Adrenal gland (tissue), 12 donors: ENCODE measurements around the gene SLC14A1. TPM values are rescaled to one million over a fixed set of nuclear protein-coding genes. Genes with fewer than 3 reads are reported as not detected.
"Not testable (repeated sequence)": the region's sequence is repeated elsewhere in the genome, so short reads cannot be mapped to it uniquely, and the experiment has no call there.

Experiments
- DNase-seq, 7 donors: peaks; one replicate each; pipeline ENCODE4 v3.0.0-alpha.2; 2019 to 2020
- H3K27ac ChIP-seq, 5 donors: fragments of 200-600 bp; sonication (generic) in 4 of 5; 1 replicate in 3 of 5; 2 replicates in 2 of 5; pipeline versions ENCODE4 v1.5.1 to v1.8.0; 2016 to 2020; ENCODE audit warnings: mild to moderate bottlenecking in 1 of 5
- H3K27me3 ChIP-seq: fragments of 200-600 bp; 2 replicates; pipeline ENCODE4 v1.8.0; 2021
- H3K36me3 ChIP-seq, 2 donors: fragments of 200-600 bp; replicated peaks in 1 of 2; 1 replicate in 1 of 2; 2 replicates in 1 of 2; pipeline versions ENCODE4 v1.5.1 to v1.8.0; 2018 to 2022
- H3K4me1 ChIP-seq, 2 donors: fragments of 200-600 bp; replicated peaks in 1 of 2; 1 replicate in 1 of 2; 2 replicates in 1 of 2; pipeline versions ENCODE4 v1.5.1 to v1.8.0; 2018 to 2021
- H3K4me3 ChIP-seq, 4 donors: fragments of 200-600 bp; sonication (generic) in 3 of 4; one replicate each; pipeline ENCODE4 v1.5.1; 2016 to 2018
- H3K9me3 ChIP-seq, 3 donors: fragments of 200-600 bp; sonication (generic) in 1 of 3; replicated peaks in 1 of 3; 1 replicate in 2 of 3; 2 replicates in 1 of 3; pipeline versions ENCODE4 v1.5.1 to v1.8.0; 2016 to 2021
- POLR2A ChIP-seq, 2 donors: fragments of 450-650 bp; IDR thresholded peaks; one replicate each; pipeline ENCODE4 v1.6.1; 2017; ENCODE audit warnings: antibody characterized with exemption in 2 of 2, mild to moderate bottlenecking in 2 of 2, moderate library complexity in 1 of 2
- WGBS, 4 donors: extraction: QIAGEN DNeasy Blood & Tissue Kit in 2 of 4; methylation state at CpG; one replicate each; pipeline versions ENCODE4 v1.1.5 to v1.1.7; 2013 to 2017; 5-methylcytosine and 5-hydroxymethylcytosine counted together
- intact Hi-C, 2 donors: fragments of 100-400 bp; cut with DNase I; formaldehyde crosslinking; loops; one replicate each; pipeline versions ENCODE4 v1.14.1 to v1.15.0; 2022 to 2023
- polyA plus RNA-seq, 3 donors: library from polyadenylated mRNA; stranded (reverse); fragments of 200-250 nt in 2 of 3; fragments of 350-450 nt in 1 of 3; fragmentation: Illumina TruSeq in 1 of 3; extraction: RNeasy Lipid Tissue Mini Kit (QIAGEN cat#74804) in 1 of 3; gene quantifications; one replicate each; pipeline ENCODE4 v1.2.3, GENCODE V29; 2013 to 2014
- total RNA-seq, 9 donors: library from RNA; depleted of rRNA in 4 of 9; stranded (reverse); fragments of >200 nt in 4 of 9; fragments of 120-200 nt in 1 of 9; fragmentation: NEBNext Ultra II Directional in 1 of 9; extraction: Animal tissue kit (Norgen Biotek cat#: 25700) in 1 of 9; gene quantifications; one replicate each; pipeline versions ENCODE4 v1.1.0 to v1.2.4, GENCODE V29; 2013 to 2023
- TF ChIP-seq, protein P1 (sequence below), 6 experiments: fragments of 450-650 bp in 4 of 6; fragments of 200-600 bp in 2 of 6; sonication (generic) in 1 of 6; IDR thresholded peaks; 1 replicate in 5 of 6; 2 replicates in 1 of 6; pipeline versions ENCODE4 v1.5.1 to v1.8.0; 2016 to 2021; ENCODE audit warnings: antibody characterized with exemption in 6 of 6, mild to moderate bottlenecking in 2 of 6, moderate library complexity in 1 of 6
- donor health status: healthy with polysubstance abuse.
- donor health status: Bipolar disorder and iron deficiency.
- donor health status: DM: yes; HTN: yes; CAD: no.
- donor health status: DM: no; HTN: no; CAD: no.
- donor health status: DM: no; HTN: no; CAD: no.
- donor health status: DM: yes; HTN: yes; CAD: no.

Gene SLC14A1
- total and polyA plus RNA-seq, 12 donors: 0.57 to 8.8 (median 2.7) TPM

DNA sequence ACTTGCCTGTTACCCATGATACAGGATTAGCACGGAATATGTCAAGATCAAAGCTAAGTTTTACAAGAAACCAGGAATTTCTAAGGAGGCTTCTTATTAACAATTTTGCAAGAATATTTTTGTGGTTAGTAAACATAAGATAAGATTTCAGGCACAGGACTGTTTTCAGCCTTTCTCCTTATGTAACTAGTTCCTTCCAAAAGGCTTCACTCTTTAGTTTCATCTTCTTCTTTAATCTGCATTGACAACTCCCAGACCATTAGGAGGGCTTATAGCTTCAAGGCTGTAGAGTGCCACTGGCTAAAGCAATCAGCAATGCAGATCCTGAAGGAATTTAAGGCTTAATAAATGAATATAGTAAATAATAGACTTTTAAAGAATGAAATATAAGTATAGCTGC, 29.3 kb downstream of the SLC14A1 start:
- DNase-seq: no peak
- Histone ChIP-seq H3K9me3 (no peaks in the 10 kb centered on the region), H3K27ac (no peak overlapping the region), H3K27me3 (no peaks in the 10 kb centered on the region), H3K4me3 (no peak overlapping the region), H3K4me1 (peaks cover 0 to 10% of the 10 kb centered on the region in 2 donors), H3K36me3 (no peaks in the 10 kb centered on the region)
- intact Hi-C loops: no loop called here
- WGBS, 4 donors: 67 to 84% (median 78%) methylated on average over 1 of the region's 1 CpG
- TF ChIP-seq, protein P1, sequence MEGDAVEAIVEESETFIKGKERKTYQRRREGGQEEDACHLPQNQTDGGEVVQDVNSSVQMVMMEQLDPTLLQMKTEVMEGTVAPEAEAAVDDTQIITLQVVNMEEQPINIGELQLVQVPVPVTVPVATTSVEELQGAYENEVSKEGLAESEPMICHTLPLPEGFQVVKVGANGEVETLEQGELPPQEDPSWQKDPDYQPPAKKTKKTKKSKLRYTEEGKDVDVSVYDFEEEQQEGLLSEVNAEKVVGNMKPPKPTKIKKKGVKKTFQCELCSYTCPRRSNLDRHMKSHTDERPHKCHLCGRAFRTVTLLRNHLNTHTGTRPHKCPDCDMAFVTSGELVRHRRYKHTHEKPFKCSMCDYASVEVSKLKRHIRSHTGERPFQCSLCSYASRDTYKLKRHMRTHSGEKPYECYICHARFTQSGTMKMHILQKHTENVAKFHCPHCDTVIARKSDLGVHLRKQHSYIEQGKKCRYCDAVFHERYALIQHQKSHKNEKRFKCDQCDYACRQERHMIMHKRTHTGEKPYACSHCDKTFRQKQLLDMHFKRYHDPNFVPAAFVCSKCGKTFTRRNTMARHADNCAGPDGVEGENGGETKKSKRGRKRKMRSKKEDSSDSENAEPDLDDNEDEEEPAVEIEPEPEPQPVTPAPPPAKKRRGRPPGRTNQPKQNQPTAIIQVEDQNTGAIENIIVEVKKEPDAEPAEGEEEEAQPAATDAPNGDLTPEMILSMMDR (IDR thresholded peaks at IDR 0.05): no peak
- no peak for TF ChIP-seq POLR2A (IDR thresholded peaks at IDR 0.05)

DNA sequence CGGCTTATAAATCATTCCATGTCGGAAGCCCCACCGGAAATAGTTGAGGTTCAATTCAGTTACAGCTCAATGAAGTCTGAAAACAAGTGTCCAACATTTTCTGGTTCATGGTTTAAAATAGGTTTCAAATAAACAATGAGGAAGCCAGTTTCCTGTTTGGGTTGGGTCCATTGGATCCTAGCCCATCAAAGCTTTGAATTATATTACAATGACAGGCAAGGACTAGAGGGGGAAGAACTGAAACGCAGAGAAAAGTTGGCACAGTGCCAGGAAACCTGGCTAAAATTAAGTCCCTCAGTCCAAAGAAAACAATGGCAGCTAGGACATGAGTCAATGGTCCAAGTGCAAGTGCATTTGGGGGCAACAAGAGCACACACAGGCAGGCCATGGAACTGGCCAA, 32.0 kb downstream of the SLC14A1 start:
- 3 to 13% (median 4%) methylated on average over 4 of the region's 4 CpGs for WGBS, 4 donors
- TF ChIP-seq POLR2A (IDR thresholded peaks at IDR 0.05): no peak
- TF ChIP-seq, protein P1 (IDR thresholded peaks at IDR 0.05): no peak
- Histone ChIP-seq H3K27ac (peak overlapping the region in 1 of 5 donors; percentile 22), H3K27me3 (no peaks in the 10 kb centered on the region), H3K4me1 (peaks cover 0 to 10% of the 10 kb centered on the region in 2 donors), H3K36me3 (no peaks in the 10 kb centered on the region), H3K4me3 (no peak overlapping the region), H3K9me3 (no peaks in the 10 kb centered on the region)
- peak; percentile 48 to 81 (median 61) for DNase-seq
- intact Hi-C loops: no loop called here

DNA sequence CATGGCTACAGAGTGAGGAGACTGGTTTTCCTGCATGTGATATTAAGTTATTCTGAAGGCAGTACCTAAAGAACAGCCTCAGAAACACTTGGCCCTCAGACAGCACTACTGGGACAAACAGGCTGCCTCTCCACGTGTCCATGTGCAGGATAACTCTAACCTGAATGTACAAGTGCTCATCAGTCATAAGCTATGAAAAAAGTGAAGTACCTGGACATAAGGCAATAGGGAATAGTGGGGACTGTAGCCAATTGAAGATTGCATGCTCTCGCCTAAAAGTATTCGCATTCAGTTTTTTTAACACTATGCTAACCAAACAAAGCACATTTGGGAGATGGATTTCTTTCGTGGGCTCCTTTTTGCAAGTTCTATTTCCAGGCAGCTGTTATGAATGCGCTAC, 33.0 kb downstream of the SLC14A1 start:
- DNase-seq: no peak
- no peaks in the 10 kb centered on the region for H3K9me3 ChIP-seq
- no peaks in the 10 kb centered on the region for H3K36me3 ChIP-seq
- 87 to 89% (median 88%) methylated on average over 5 of the region's 5 CpGs for WGBS, 4 donors
- intact Hi-C loops: no loop called here
- no peak overlapping the region for H3K4me3 ChIP-seq
- TF ChIP-seq POLR2A (IDR thresholded peaks at IDR 0.05): no peak
- TF ChIP-seq, protein P1 (IDR thresholded peaks at IDR 0.05): no peak
- no peaks in the 10 kb centered on the region for H3K27me3 ChIP-seq
- H3K27ac ChIP-seq: no peak overlapping the region
- H3K4me1 ChIP-seq: peaks cover 0 to 10% of the 10 kb centered on the region in 2 donors

DNA sequence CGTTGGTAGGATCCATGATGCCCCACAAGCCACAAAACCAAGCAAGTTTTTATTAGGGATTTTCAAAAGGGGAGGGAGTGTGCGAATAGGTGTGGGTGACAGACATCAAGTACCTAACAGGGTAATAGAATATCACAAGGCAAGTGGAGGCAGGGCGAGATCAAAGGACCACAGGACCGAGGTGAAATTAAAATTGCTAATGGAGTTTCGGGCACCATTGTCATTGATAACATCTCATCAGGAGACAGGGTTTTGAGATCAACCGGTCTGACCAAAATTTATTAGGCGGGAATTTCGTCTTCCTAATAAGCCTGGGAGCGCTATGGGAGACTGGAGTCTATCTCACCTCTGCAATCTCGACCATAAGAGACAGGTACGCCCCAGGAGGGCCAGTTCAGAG, 33.7 kb downstream of the SLC14A1 start:
- H3K27me3 ChIP-seq, DNase-seq, intact Hi-C loops, H3K4me3 ChIP-seq, H3K27ac ChIP-seq, H3K36me3 ChIP-seq, H3K9me3 ChIP-seq: not testable (repeated sequence)
- WGBS, 4 donors: 79 to 92% (median 83%) methylated on average over 11 of the region's 11 CpGs
- peaks cover 0 to 10% of the 10 kb centered on the region in 2 donors for H3K4me1 ChIP-seq

DNA sequence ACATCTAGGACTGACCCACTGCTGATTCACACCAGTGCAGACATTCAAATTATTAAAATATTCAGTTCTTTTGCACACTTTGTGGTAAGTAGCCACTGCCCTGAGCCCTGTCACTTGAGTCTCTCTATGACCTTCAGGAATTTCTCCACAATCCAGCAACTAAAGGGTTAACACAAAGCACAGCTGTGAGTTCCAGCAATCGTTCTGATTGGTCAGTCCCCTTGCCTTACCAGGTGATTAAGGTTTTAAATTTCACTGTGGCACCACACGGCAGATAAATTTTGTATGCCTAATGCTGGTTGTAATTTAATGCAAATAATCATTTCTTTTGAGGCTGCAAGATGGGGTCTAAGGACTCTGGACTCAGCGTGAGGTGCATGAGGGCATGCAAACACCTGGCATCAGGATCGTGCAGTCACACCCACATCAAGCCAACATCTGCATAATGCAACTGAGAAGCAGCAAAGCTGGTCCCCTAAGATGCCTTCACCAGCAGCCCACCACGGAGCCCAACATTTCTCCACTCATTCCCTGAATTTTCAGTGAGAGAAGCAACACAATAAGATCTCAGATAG, 36.6 kb downstream of the SLC14A1 start:
- H3K36me3 ChIP-seq: no peaks in the 10 kb centered on the region
- peaks cover 0 to 6% of the 10 kb centered on the region in 2 donors for H3K4me1 ChIP-seq
- no peak overlapping the region for H3K4me3 ChIP-seq
- H3K27ac ChIP-seq: no peak overlapping the region
- intact Hi-C loops: no loop called here
- no peaks in the 10 kb centered on the region for H3K9me3 ChIP-seq
- 5 to 35% (median 24%) methylated on average over 4 to 5 of the region's 5 CpGs for WGBS, 4 donors
- no peaks in the 10 kb centered on the region for H3K27me3 ChIP-seq
- no peak for DNase-seq
- TF ChIP-seq, protein P1 (IDR thresholded peaks at IDR 0.05): no peak
- no peak for TF ChIP-seq POLR2A (IDR thresholded peaks at IDR 0.05)
